ENCODE results near the gene ZNRD2.

- TF ChIP-seq POLR2AphosphoS5 (IDR thresholded peaks at IDR 0.05; ENCODE audit: low read depth, low read length): no peak
- TF ChIP-seq REST (IDR thresholded peaks at IDR 0.05; ENCODE audit: insufficient read depth in 1 of 2, low read depth in 2 of 2, low read length in 2 of 2): no peak
- no peak for TF ChIP-seq TAF1 (IDR thresholded peaks at IDR 0.05; ENCODE audit: borderline replicate concordance, insufficient read depth, low read length)
- TF ChIP-seq SIN3A (IDR thresholded peaks at IDR 0.05; ENCODE audit: borderline replicate concordance, insufficient read depth, low read length): no peak
- TF ChIP-seq FOXP2 (optimal IDR thresholded peaks at IDR 0.05; ENCODE audit: borderline replicate concordance, extremely low read depth, extremely low read length, insufficient read depth): no peak
Measured at GRCh38 chr11:65578134-65578533, 7.9 kb downstream of the ZNRD2 start.
